Neutrophil (primary cell): ENCODE results near the gene WDR45.
A peak's percentile ranks its signal among the peaks of the same experiment; 100 is the strongest.

Experiments used
- H3K27ac ChIP-seq: fragments of 200-600 bp; sonication (generic); 2 replicates; pipeline ENCODE4 v1.5.1; 2016; ENCODE audit warnings: mild to moderate bottlenecking, moderate library complexity
- H3K27me3 ChIP-seq: fragments of 200-600 bp; sonication (generic); 2 replicates; pipeline ENCODE4 v1.6.0; 2016; ENCODE audit warnings: mild to moderate bottlenecking
- H3K36me3 ChIP-seq: fragments of 200-600 bp; sonication (generic); 2 replicates; pipeline ENCODE4 v1.5.1; 2017
- H3K4me1 ChIP-seq, 2 experiments: fragments of 200-600 bp in 1 of 2; sonication (generic) in 1 of 2; 1 replicate in 1 of 2; 2 replicates in 1 of 2; pipeline versions ENCODE4 v1.5.1 to v1.6.1; 2013 to 2016; ENCODE audit warnings: low read depth in 1 of 2, low read length in 1 of 2, mild to moderate bottlenecking in 1 of 2, moderate library complexity in 1 of 2; ENCODE audit not compliant: control insufficient read depth in 1 of 2, insufficient read depth in 1 of 2
- H3K4me3 ChIP-seq, 2 experiments: fragments of 200-600 bp in 1 of 2; sonication (generic) in 1 of 2; 1 replicate in 1 of 2; 2 replicates in 1 of 2; pipeline ENCODE4 v1.5.1; 2013 to 2016; ENCODE audit warnings: low read depth in 1 of 2, low read length in 1 of 2, mild to moderate bottlenecking in 1 of 2, moderate library complexity in 1 of 2
- H3K9me3 ChIP-seq: fragments of 200-600 bp; sonication (generic); 2 replicates; pipeline ENCODE4 v1.5.1; 2016
- TF ChIP-seq, protein P1 (sequence below): fragments of 200-600 bp; sonication (generic); IDR thresholded peaks from 2 replicates; pipeline ENCODE4 v1.5.1; 2016; ENCODE audit warnings: antibody characterized with exemption

Gene WDR45

GRCh38 chrX:49058794-49059193, 20.9 kb downstream of the WDR45 start, which contains the start of gene CCDC120:
CCDC120 (plus strand) TSS chrX:49058999; CDS start chrX:49062042, 3,043 bp downstream.
- Histone ChIP-seq H3K36me3 (no peaks in the 10 kb centered on the region), H3K4me3 (no peak within 1 kb of the TSS), H3K27me3 (no peaks in the 10 kb centered on the region), H3K27ac (no peak within 1 kb of the TSS), H3K4me1 (no peaks in the 10 kb centered on the region), H3K9me3 (no peaks in the 10 kb centered on the region)
- TF ChIP-seq, protein P1, sequence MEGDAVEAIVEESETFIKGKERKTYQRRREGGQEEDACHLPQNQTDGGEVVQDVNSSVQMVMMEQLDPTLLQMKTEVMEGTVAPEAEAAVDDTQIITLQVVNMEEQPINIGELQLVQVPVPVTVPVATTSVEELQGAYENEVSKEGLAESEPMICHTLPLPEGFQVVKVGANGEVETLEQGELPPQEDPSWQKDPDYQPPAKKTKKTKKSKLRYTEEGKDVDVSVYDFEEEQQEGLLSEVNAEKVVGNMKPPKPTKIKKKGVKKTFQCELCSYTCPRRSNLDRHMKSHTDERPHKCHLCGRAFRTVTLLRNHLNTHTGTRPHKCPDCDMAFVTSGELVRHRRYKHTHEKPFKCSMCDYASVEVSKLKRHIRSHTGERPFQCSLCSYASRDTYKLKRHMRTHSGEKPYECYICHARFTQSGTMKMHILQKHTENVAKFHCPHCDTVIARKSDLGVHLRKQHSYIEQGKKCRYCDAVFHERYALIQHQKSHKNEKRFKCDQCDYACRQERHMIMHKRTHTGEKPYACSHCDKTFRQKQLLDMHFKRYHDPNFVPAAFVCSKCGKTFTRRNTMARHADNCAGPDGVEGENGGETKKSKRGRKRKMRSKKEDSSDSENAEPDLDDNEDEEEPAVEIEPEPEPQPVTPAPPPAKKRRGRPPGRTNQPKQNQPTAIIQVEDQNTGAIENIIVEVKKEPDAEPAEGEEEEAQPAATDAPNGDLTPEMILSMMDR, result no peak

- peak overlapping the region; percentile 89 for H3K27ac ChIP-seq
- H3K4me3 ChIP-seq, result peak overlapping the region; percentile 55 to 66
- H3K36me3 ChIP-seq, result no peaks in the 10 kb centered on the region
- no peaks in the 10 kb centered on the region for H3K27me3 ChIP-seq
- H3K4me1 ChIP-seq, result no peaks in the 10 kb centered on the region
- TF ChIP-seq, protein P1, result no peak
- no peaks in the 10 kb centered on the region for H3K9me3 ChIP-seq
Measured at GRCh38 chrX:49054073-49054762, 25.5 kb downstream of the WDR45 start.

- Histone ChIP-seq H3K27ac (peak overlapping the region; percentile 89), H3K27me3 (no peaks in the 10 kb centered on the region), H3K4me1 (no peaks in the 10 kb centered on the region), H3K9me3 (no peaks in the 10 kb centered on the region), H3K36me3 (no peaks in the 10 kb centered on the region), H3K4me3 (peak overlapping the region; percentile 55 to 66)
- TF ChIP-seq, protein P1, result no peak
Measured at GRCh38 chrX:49053223-49054072, 26.2 kb downstream of the WDR45 start.

GRCh38 chrX:49043987-49044281, 35.8 kb downstream of the WDR45 start:
- Histone ChIP-seq H3K36me3 (peaks cover 12% of the 10 kb centered on the region), H3K4me3 (peak overlapping the region; percentile 57 to 61), H3K27me3 (no peaks in the 10 kb centered on the region), H3K9me3 (no peaks in the 10 kb centered on the region), H3K4me1 (peaks cover 24 to 40% of the 10 kb centered on the region in 2 experiments), H3K27ac (peak overlapping the region; percentile 98)
- TF ChIP-seq, protein P1, result no peak

- Histone ChIP-seq H3K27ac (peak within 1 kb of the TSS; percentile 98), H3K4me3 (peak within 1 kb of the TSS; percentile 71 to 93), H3K4me1 (peaks cover 28 to 45% of the 10 kb centered on the region in 2 experiments), H3K9me3 (no peaks in the 10 kb centered on the region), H3K36me3 (peaks cover 17% of the 10 kb centered on the region), H3K27me3 (no peaks in the 10 kb centered on the region)
- TF ChIP-seq, protein P1, result peak; percentile 67
Measured at GRCh38 chrX:49043220-49043986, 36.3 kb downstream of the WDR45 start, which contains the start of gene TFE3. TFE3 (minus strand) TSS chrX:49043357; CDS start chrX:49043226, 131 bp downstream.
